ENCODE measurements around the gene MIPOL1. TPM values are rescaled to one million over a fixed set of nuclear protein-coding genes. Genes with fewer than 3 reads are reported as not detected.
"Not testable (repeated sequence)": the region's sequence is repeated elsewhere in the genome, so short reads cannot be mapped to it uniquely, and the experiment has no call there.

Gene MIPOL1
- total RNA-seq, 1 experiment from 2014 or later, result 15.4 TPM

DNA sequence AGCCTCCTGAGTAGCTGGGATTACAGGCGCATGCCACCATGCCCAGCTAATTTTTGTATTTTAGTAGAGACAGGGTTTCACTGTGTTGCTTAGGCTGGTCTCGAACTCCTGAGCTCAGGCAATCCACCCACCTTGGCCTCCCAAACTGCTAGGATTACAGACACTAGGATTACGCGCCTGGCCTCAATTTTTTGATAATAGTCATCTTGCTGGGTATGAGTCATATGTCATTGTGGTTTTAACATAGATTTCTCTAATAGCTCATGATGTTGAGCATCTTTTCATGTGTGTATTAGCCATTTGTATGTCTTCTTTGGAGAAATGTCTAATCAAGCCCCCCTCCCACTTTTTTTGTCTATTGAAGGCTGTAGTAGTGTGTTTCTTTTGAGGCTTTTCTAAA, 38.3 kb downstream of the MIPOL1 start:
- CTCF ChIA-PET; H3K4me1 ChIP-seq (ENCODE audit: control insufficient read depth in 1 of 2, insufficient read depth in 2 of 2, low read length in 2 of 2); ATAC-seq; H4K20me1 ChIP-seq (ENCODE audit: insufficient read depth); H3K4me3 ChIP-seq (replicated peaks in 1 of 2; ENCODE audit: low read depth in 1 of 2, low read length in 2 of 2); H3K9me3 ChIP-seq (ENCODE audit: control insufficient read depth in 1 of 2, insufficient read depth in 1 of 2, low read depth in 1 of 2, low read length in 2 of 2); H3K36me3 ChIP-seq (ENCODE audit: control insufficient read depth in 1 of 2, insufficient read depth in 2 of 2, low read length in 2 of 2); RAD21 ChIA-PET (ENCODE audit: low non-redundant PET in 1 of 2, low total read pairs in 2 of 2, uncharacterized antibody in 2 of 2, unreplicated experiment in 2 of 2); POLR2A ChIA-PET; H3K9ac ChIP-seq (ENCODE audit: low read length); H3K79me2 ChIP-seq (ENCODE audit: insufficient read depth, low read length); intact Hi-C loops (cut with micrococcal nuclease); H3K27me3 ChIP-seq (ENCODE audit: insufficient read depth, low read length); H3K4me2 ChIP-seq (ENCODE audit: low read length); BruUV-seq (replicated peaks); H3K9me2 ChIP-seq (ENCODE audit: insufficient read depth); H2AFZ ChIP-seq (ENCODE audit: low read depth, low read length, poor library complexity, severe bottlenecking); DNase-seq (ENCODE audit: low read depth, low spot score); H3K27ac ChIP-seq (ENCODE audit: low read depth, low read length): not testable (repeated sequence)

DNA sequence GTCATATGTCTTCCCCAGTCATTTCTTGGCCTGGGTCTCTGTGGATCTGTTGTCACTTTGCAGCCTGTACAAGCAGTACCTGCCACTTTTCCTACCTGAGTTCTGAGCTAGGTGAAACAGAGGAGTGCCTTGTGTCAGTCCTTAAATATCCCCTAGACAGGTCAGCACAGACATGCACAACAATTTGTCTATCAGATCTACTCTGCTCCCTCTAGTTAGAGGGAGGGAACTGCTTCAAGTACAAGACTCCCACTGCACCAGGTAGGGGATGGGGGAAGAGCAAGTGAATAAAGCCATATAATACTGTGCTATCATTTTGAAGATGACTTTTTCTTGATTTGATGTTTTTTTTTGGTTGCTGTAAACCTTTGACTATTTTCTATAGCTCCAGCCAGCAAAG, 39.4 kb downstream of the MIPOL1 start:
- BruUV-seq (replicated peaks), result no TSS peak
- Histone ChIP-seq H3K36me3 (ENCODE audit: control insufficient read depth in 1 of 2, insufficient read depth in 2 of 2, low read length in 2 of 2) (no peaks in the 10 kb centered on the region), H3K4me1 (ENCODE audit: control insufficient read depth in 1 of 2, insufficient read depth in 2 of 2, low read length in 2 of 2) (no peaks in the 10 kb centered on the region), H3K27ac (ENCODE audit: low read depth, low read length) (no peak overlapping the region), H2AFZ (ENCODE audit: low read depth, low read length, poor library complexity, severe bottlenecking) (no peak overlapping the region), H3K27me3 (ENCODE audit: insufficient read depth, low read length) (no peaks in the 10 kb centered on the region), H3K79me2 (ENCODE audit: insufficient read depth, low read length) (no peaks in the 10 kb centered on the region), H3K9me2 (ENCODE audit: insufficient read depth) (no peaks in the 10 kb centered on the region), H4K20me1 (ENCODE audit: insufficient read depth) (no peaks in the 10 kb centered on the region), H3K9ac (ENCODE audit: low read length) (no peak overlapping the region), H3K4me2 (ENCODE audit: low read length) (no peak overlapping the region), H3K4me3 (replicated peaks in 1 of 2; ENCODE audit: low read depth in 1 of 2, low read length in 2 of 2) (no peak overlapping the region), H3K9me3 (ENCODE audit: control insufficient read depth in 1 of 2, insufficient read depth in 1 of 2, low read depth in 1 of 2, low read length in 2 of 2) (no peaks in the 10 kb centered on the region)
- RAD21 ChIA-PET (ENCODE audit: low non-redundant PET in 1 of 2, low total read pairs in 2 of 2, uncharacterized antibody in 2 of 2, unreplicated experiment in 2 of 2), result no interaction called here
- intact Hi-C loops (cut with micrococcal nuclease), result no loop called here
- POLR2A ChIA-PET, result no interaction called here
- TF ChIP-seq, protein P1, sequence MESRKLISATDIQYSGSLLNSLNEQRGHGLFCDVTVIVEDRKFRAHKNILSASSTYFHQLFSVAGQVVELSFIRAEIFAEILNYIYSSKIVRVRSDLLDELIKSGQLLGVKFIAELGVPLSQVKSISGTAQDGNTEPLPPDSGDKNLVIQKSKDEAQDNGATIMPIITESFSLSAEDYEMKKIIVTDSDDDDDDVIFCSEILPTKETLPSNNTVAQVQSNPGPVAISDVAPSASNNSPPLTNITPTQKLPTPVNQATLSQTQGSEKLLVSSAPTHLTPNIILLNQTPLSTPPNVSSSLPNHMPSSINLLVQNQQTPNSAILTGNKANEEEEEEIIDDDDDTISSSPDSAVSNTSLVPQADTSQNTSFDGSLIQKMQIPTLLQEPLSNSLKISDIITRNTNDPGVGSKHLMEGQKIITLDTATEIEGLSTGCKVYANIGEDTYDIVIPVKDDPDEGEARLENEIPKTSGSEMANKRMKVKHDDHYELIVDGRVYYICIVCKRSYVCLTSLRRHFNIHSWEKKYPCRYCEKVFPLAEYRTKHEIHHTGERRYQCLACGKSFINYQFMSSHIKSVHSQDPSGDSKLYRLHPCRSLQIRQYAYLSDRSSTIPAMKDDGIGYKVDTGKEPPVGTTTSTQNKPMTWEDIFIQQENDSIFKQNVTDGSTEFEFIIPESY (IDR thresholded peaks at IDR 0.05; ENCODE audit: extremely low read depth, insufficient replicate concordance, low read length), result no peak
- TF ChIP-seq POLR2AphosphoS5 (IDR thresholded peaks at IDR 0.05; ENCODE audit: low read depth, low read length), result no peak
- TF ChIP-seq EGR1 (IDR thresholded peaks at IDR 0.05; ENCODE audit: low read depth), result no peak
- no peak for TF ChIP-seq POLR2A (IDR thresholded peaks at IDR 0.05; ENCODE audit: borderline replicate concordance, extremely low read depth, insufficient read depth, insufficient read length)
- no peak for TF ChIP-seq CBX3 (IDR thresholded peaks at IDR 0.05; ENCODE audit: low read depth)
- TF ChIP-seq TCF7L2 (IDR thresholded peaks at IDR 0.05; ENCODE audit: borderline replicate concordance, extremely low read depth, insufficient read depth, insufficient read length), result no peak
- TF ChIP-seq ZFX (IDR thresholded peaks at IDR 0.05), result no peak
- no peak for TF ChIP-seq JUND (IDR thresholded peaks at IDR 0.05)
- no peak for TF ChIP-seq RAD21 (IDR thresholded peaks at IDR 0.05; ENCODE audit: low read depth)
- TF ChIP-seq ELF1 (IDR thresholded peaks at IDR 0.05; ENCODE audit: borderline replicate concordance, low read depth), result no peak
- no peak for TF ChIP-seq EZH2 (IDR thresholded peaks at IDR 0.05)
- no peak for TF ChIP-seq ZNF274 (IDR thresholded peaks at IDR 0.05; ENCODE audit: low read depth, low read length)
- TF ChIP-seq SIN3A (IDR thresholded peaks at IDR 0.05; ENCODE audit: low read depth), result no peak
- TF ChIP-seq YY1 (IDR thresholded peaks at IDR 0.05; ENCODE audit: extremely low read depth, insufficient replicate concordance, low read depth, low read length), result no peak
- TF ChIP-seq, protein P2, sequence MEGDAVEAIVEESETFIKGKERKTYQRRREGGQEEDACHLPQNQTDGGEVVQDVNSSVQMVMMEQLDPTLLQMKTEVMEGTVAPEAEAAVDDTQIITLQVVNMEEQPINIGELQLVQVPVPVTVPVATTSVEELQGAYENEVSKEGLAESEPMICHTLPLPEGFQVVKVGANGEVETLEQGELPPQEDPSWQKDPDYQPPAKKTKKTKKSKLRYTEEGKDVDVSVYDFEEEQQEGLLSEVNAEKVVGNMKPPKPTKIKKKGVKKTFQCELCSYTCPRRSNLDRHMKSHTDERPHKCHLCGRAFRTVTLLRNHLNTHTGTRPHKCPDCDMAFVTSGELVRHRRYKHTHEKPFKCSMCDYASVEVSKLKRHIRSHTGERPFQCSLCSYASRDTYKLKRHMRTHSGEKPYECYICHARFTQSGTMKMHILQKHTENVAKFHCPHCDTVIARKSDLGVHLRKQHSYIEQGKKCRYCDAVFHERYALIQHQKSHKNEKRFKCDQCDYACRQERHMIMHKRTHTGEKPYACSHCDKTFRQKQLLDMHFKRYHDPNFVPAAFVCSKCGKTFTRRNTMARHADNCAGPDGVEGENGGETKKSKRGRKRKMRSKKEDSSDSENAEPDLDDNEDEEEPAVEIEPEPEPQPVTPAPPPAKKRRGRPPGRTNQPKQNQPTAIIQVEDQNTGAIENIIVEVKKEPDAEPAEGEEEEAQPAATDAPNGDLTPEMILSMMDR (IDR thresholded peaks at IDR 0.05 in 2 of 3, conservative IDR thresholded peaks at IDR 0.05 in 1 of 3; ENCODE audit: borderline replicate concordance in 1 of 3, insufficient read depth in 1 of 3, low read depth in 2 of 3, low read length in 2 of 3), result no peak
- no peak for TF ChIP-seq EZH2phosphoT487 (IDR thresholded peaks at IDR 0.05; ENCODE audit: borderline replicate concordance)
- TF ChIP-seq FOSL1 (IDR thresholded peaks at IDR 0.05; ENCODE audit: low read depth), result no peak
- ATAC-seq (no peak), DNase-seq (ENCODE audit: low read depth, low spot score) (no peak)
- CTCF ChIA-PET, result no interaction called here

Measured in HCT116 (cell line).